HG03457 (cell line): ENCODE data around the gene BACH2.

Experiments used
- ATAC-seq: cut with Tn5 transposase; IDR thresholded peaks from one replicate; pipeline ENCODE4 v1.9.1; 2021; ENCODE audit warnings: moderate number of reproducible peaks; ENCODE audit not compliant: unreplicated experiment

The BACH2 gene

GRCh38 chr6:90005048-90005827, 291.4 kb downstream of the BACH2 start:
- no peak for ATAC-seq

GRCh38 chr6:90004511-90004910, 292.1 kb downstream of the BACH2 start:
- no peak for ATAC-seq

- no peak for ATAC-seq
Measured at GRCh38 chr6:90003941-90004340, 292.7 kb downstream of the BACH2 start.

- ATAC-seq = no peak
Measured at GRCh38 chr6:90003069-90003795, 293.4 kb downstream of the BACH2 start.

- no peak for ATAC-seq
Measured at GRCh38 chr6:90000864-90001731, 295.5 kb downstream of the BACH2 start.

GRCh38 chr6:89999945-90000825, 296.5 kb downstream of the BACH2 start:
- ATAC-seq = no peak

GRCh38 chr6:89999154-89999553, 297.5 kb downstream of the BACH2 start:
- ATAC-seq = no peak

- ATAC-seq = no peak
Measured at GRCh38 chr6:89997456-89998445, 298.9 kb downstream of the BACH2 start.

GRCh38 chr6:89993411-89993810, 303.2 kb downstream of the BACH2 start:
- ATAC-seq = no peak

- ATAC-seq = no peak
Measured at GRCh38 chr6:89992818-89993217, 303.8 kb downstream of the BACH2 start.

GRCh38 chr6:89989742-89990141, 306.9 kb downstream of the BACH2 start:
- ATAC-seq = no peak

GRCh38 chr6:89987830-89988229, 308.8 kb downstream of the BACH2 start:
- no peak for ATAC-seq

GRCh38 chr6:89987140-89987539, 309.5 kb downstream of the BACH2 start:
- ATAC-seq = no peak

- no peak for ATAC-seq
Measured at GRCh38 chr6:89986650-89987074, 310.0 kb downstream of the BACH2 start.

- ATAC-seq = no peak
Measured at GRCh38 chr6:89985751-89986493, 310.7 kb downstream of the BACH2 start.

- ATAC-seq = no peak
Measured at GRCh38 chr6:89984926-89985750, 311.5 kb downstream of the BACH2 start.

GRCh38 chr6:89980353-89980752, 316.3 kb downstream of the BACH2 start:
- ATAC-seq = no peak
